Body of pancreas (tissue), 4 donors: ENCODE measurements around the gene PARS2.

Source experiments
- POLR2A ChIP-seq, 3 donors: fragments of 450-650 bp; IDR thresholded peaks; one replicate each; pipeline ENCODE4 v1.6.1; 2016; ENCODE audit warnings: antibody characterized with exemption in 3 of 3, mild to moderate bottlenecking in 2 of 3
- TF ChIP-seq, protein P1 (sequence below), 7 experiments: fragments of 450-650 bp in 4 of 7; fragments of 200-600 bp in 3 of 7; sonication (generic) in 3 of 7; IDR thresholded peaks; one replicate each; pipeline ENCODE4 v1.5.1; 2016 to 2019; ENCODE audit warnings: antibody characterized with exemption in 7 of 7

DNA sequence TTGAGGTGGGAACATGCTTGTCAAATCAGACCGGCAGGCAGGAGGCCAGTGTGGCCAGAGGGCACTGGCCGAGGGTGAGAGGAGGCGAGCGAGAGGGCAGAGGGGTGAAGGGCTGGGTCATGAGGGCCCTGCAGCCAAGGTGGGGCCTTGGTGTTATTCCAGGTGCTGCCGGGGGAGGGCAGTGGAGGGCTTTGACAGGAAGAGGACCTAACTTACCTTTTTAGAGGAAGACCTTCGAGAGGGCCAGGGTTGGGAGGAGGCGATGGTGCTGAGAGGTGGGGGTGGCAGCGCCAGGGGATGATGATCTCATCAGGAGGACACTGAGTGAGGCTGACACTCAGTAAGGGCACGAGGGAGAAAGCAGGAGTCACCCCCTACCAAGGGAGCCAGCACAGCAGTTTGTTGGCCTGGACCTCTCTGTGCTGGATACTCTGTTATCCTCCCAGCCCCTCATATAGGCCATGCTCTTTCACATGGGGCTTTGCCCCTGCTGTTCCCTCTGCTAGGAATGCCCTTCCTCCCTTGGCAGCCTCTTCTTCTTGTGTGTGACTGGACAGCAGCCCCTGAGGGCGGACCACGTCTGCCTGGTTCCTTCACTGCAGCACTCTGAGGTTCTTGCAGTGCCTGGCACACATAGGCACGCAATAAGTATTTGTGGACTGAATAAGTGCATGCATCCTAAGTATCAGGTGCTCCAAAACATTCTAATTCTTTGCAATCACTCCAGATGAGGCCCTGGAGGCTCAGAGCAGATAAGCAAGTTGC lies 44.3 kb upstream of the PARS2 start:
- TF ChIP-seq, protein P1, sequence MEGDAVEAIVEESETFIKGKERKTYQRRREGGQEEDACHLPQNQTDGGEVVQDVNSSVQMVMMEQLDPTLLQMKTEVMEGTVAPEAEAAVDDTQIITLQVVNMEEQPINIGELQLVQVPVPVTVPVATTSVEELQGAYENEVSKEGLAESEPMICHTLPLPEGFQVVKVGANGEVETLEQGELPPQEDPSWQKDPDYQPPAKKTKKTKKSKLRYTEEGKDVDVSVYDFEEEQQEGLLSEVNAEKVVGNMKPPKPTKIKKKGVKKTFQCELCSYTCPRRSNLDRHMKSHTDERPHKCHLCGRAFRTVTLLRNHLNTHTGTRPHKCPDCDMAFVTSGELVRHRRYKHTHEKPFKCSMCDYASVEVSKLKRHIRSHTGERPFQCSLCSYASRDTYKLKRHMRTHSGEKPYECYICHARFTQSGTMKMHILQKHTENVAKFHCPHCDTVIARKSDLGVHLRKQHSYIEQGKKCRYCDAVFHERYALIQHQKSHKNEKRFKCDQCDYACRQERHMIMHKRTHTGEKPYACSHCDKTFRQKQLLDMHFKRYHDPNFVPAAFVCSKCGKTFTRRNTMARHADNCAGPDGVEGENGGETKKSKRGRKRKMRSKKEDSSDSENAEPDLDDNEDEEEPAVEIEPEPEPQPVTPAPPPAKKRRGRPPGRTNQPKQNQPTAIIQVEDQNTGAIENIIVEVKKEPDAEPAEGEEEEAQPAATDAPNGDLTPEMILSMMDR (IDR thresholded peaks at IDR 0.05) = no peak
- TF ChIP-seq POLR2A (IDR thresholded peaks at IDR 0.05) = no peak
